Glomerular visceral epithelial cell (primary cell): Measurements from ENCODE around the gene ONECUT1.
A peak's percentile ranks its signal among the peaks of the same experiment; 100 is the strongest.

Experiments
- DNase-seq: peaks from one replicate; pipeline ENCODE4 v3.0.0-alpha.2; 2016; ENCODE audit errors: extremely low spot score

Gene ONECUT1

DNA sequence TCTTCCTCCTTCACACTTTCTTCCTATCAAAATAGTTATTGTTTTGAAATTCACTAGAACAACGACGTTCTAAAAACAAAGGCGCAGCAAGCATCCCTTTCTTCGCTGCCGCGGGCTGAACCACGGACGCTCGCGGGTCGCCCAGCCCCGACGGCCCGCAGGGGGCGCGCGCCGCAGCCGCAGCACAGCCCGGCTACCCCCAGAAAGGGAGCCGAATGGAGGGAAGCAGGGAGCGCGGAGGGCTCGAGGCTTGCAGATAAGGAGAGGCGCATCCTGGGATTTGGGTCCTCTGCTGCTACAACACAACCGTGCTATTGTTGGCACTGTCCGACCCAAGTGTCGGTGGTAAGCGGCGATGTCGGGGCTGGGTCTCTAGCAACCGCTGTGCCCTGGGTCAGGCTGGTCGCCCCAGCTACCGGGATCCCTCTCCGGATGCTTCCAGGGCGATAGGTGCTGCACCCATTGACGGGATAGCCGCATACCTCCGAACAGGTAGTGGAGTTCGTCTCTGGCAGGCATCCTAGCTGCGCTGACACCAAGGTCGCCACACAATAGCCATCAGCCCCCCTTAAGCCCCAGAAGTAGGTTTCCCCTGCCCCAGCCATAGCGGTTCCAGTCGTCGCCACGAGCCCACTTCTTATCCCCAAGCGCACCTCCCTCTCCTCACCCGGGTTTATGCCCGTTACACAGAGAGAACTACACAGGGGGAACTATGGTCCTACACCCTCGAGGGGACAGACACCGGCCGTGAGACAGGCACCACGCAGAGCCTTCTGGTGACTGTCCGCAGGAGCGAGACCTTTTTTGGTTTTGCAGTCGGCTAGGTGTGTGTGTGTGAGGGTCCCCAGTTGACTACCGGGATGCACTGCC, 6.0 kb downstream of the ONECUT1 start:
- DNase-seq = no peak

DNA sequence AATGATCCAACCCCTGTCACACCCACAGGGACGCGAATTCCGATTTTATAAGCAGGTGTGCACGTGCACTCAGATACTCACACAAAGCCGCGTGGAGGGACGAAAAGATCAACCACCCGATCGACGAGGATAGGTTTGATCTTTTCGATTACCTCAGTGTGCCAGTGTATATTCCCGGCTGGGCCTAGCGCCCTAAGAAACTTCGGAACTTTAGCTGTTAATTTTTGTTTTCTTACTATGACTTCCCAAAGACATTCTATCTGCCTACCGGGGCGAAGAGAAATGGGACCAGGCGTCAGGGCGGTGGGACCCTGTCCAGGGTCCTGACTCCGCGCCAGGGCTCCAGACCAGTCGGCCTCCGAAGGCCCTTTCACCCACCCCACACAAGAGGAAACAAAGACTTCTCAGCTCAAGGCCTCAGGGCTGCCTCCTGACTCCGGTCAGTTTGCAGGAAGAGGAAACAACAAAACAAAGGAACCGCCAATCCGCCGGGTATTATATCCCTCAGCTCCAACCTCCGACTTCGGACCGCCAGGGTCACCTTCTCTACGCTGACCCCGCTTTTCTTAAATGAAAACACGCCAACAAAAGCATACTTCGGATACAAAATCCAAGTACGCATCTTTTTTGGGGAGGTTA, 6.8 kb downstream of the ONECUT1 start:
- DNase-seq = no peak

DNA sequence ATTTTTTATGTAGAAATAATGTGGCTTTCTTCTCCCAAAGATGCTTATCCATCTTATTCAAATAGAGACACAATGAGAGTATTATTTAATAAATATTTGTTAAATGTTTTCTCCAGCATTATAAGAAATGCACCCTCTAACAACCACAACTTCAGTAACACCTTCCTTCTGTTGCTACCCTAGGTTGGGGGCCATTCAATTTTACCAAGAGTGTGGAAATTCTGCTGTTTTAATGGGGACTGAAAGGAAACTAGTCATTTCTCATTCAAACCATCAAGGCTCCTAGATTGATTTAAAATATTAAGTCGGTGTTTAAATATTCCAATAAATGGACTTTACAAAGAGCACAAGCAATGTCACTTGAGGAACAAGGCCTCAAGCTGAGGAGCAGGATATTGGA, 7.6 kb downstream of the ONECUT1 start:
- no peak for DNase-seq

DNA sequence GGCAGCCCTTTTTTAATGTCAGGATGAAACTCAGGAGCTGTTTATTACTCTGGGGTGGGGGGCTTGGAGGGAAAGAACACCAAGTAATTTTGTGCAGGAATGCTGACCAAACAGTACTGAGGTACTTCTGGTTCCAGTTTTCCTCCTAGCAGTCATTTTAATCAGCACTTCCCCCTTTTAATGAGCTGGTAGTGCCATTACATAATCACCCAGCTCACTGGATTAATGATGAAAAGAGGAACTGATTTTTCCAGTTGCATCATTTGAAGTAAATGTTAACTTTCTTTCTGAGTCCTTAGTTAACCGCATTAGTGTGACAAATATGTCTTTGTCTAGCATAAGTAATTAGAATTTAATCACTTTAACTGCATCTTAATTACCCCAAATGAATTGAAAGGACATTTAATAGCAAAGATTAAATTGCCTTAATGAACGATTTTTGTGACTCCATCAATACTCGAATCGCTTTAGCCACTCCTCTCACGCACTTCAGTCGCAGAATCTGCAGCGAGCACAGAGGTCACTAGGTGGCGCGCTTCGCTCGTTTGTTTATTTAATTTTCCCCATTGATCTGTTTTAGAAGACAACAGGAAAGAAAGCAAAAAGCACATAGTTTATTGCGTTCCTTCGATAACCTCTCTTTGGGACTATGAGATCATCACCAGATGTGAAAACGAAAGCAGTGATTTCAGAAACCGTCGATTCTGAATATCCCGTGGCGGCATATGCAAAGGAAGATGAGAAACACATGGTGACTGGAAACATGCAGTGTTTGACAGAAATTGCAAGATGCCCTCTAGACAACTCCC, 9.8 kb downstream of the ONECUT1 start:
- peak; percentile 40 for DNase-seq

DNA sequence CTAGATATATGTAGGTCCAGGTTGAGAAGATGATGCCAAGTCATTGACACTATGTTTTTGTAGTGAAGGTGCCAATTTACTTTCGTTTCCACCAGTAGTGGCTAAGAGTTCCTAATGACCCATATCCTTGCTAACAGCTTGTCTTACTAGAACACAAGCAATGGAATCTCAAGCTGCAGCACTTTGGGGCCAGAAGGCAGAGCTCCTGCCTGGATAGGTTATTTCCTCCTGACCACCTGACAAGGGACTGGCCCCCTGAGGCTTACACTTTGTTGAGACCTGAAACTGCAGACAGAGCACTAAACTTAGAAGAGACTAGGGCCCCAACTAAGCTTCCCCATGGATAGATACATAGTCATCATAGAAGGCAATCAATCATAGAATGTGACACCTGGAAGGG, 11.7 kb downstream of the ONECUT1 start:
- no peak for DNase-seq

DNA sequence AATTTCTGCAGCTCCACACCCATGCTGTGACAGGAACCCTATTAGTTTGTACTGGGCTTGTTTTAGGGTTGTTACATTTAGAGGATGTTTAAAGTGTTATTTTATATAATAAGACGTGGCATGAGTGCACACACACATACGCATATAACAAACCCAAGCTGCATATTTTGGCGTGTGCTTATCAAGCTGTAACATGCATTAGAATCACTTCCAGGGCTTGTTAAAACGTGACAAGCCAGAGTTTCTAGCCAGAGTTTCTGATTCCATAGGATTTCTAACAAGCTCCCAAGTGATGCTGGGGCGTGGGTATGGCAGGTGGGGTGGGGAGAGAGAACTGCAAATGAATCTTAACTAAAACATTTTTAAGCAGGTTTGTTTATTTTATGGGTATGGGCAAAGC, 17.4 kb downstream of the ONECUT1 start:
- DNase-seq = no peak

DNA sequence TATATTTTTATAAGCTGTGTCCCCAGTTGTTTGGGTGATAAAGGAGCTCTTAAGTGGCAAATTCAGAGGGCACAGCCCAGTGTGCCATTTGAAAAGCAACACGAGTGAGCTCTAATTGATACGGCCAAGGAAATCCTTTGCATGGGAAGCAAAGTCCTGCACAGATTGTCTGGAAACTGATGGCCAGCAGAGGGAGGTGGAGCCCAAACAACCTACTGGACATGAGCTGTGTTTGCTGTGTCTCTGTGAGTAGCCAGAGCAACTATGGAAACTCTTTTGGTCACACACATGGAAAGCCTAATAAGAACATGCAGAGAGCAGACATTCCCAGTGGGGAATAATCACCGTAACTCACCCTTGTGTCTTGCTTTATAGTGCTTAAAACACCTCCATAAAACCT, 24.4 kb downstream of the ONECUT1 start:
- no peak for DNase-seq

DNA sequence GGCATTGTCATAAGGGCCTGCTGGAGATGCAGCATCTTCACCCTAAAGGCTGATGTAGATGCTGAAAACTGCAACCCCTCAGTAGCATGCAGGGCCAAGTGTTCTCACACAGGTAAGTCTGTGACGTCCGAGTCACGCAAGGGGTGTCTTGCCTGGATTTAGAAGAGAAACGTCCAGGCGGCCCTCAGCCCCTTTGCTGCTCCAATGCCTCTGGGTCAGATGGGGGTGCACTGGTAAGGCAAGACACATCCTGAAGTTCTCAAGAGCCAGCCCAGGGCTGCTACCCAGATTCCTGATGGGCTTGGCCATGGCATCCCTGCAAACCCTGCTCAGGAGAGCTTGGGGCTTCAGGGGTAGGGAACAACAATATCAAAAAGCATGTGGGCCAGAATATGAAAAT, 25.4 kb downstream of the ONECUT1 start:
- no peak for DNase-seq

DNA sequence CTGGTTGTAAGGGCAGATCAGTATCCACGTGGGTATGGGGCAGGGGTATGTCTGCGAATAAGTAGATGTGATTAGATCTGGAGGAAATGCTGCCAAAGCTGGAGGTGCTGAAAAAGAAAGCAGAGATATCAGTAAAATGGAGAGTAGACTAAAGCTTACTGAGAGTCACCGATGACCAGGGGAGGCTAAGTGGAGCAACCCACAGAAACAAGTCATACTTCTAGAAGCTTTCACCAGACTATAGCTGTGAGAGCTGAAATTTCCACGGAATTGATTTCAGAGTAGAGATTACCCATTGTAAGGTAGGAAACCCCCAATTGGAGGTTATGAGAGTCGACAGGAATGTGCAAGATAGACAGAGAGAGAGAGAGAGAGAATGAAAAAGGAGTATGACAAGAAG, 27.5 kb downstream of the ONECUT1 start:
- no peak for DNase-seq

DNA sequence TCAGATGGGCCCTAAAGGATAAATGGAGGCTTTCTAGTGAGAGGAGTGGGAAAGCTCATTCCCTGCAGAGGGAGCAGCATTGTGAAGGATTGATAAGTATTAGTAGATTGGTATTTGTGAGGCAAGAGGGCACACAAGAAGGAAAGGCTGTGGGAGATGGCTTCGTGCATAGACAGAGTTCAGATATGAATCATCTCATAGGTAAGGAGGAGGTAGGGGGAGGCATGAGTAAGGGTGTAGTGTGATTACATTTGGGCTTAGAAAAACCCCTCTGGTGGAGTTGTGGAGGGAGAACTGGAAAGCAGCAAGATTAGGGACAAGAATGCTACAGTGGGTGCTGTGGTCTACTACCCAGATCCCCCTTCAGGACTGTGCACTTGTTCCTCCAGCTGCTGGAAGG, 29.6 kb downstream of the ONECUT1 start:
- no peak for DNase-seq

DNA sequence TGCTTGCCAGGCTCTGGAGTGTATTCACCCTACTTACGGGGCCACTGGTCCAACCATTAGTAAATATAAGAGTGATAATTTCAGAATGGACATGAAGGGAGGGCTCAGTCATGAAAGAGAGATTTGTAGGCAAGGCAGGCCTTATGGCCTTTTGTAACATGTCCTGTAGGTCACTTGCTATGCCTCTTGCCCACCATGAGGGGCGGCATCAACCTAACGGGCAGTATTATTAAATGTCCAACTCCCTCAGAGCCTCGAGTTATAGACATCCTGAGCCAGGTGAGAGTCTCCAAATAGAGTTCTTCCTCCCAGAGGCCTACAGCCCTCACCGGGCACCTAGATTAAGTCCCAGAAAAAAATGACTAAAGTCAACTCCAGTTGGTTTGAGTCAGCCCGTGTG, 30.2 kb downstream of the ONECUT1 start:
- DNase-seq = no peak

DNA sequence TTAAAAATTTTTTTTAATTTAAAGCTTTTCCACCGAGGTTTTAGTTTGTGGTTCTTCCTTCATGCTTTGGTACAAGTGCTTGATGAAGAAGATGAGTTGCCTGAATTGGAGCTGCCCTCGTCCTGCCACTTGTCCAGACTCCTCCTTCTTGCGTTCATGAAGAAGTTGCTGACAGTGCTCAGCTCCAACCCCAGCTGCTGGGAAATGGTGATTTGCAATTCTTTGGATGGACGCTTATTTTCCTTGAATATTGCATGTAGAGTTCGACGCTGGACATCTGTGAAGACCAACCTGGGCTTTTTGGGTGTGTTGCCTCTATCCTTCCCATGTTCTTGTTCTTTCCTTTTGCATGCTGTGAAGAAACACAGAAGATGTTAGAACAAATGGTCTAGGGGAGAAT, 32.6 kb downstream of the ONECUT1 start:
- DNase-seq = no peak

DNA sequence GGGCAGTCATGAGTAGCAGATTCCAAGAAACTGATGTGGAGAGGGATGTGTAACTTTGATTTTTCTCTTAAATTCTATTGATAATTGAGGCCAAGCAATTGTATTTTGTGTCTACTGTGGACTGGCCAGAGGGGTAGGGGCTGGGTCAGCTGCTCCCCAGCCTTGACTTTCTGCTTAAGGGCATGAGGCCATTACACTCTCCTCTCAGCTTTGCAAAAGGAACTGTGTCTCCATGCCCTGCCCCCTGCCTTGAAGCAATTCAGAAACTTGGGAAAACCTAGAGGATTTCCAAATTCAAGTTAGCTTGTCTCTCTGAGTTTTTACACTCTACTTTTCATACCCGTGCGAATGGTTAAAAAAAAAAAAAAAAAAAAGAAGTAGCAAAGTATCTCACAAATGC, 38.6 kb downstream of the ONECUT1 start:
- DNase-seq = no peak

DNA sequence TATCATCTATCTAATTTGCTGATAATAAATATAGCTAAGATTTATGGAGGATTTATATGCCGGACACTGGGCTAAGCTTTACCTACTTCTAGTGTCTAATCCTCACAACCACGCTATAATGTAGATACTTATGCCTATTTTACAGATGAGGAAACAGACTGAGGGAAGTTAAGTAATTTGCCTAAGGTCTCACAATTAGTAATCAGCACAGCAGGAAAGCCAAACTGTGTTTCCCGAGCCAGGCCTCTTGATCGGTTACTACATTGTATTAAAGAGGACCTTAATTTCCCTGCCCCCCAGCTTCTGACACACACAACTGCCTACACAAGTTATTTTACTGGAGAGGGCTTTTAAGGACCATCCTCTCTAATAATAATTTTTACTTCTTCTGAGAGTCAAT, 40.9 kb downstream of the ONECUT1 start:
- DNase-seq = no peak

DNA sequence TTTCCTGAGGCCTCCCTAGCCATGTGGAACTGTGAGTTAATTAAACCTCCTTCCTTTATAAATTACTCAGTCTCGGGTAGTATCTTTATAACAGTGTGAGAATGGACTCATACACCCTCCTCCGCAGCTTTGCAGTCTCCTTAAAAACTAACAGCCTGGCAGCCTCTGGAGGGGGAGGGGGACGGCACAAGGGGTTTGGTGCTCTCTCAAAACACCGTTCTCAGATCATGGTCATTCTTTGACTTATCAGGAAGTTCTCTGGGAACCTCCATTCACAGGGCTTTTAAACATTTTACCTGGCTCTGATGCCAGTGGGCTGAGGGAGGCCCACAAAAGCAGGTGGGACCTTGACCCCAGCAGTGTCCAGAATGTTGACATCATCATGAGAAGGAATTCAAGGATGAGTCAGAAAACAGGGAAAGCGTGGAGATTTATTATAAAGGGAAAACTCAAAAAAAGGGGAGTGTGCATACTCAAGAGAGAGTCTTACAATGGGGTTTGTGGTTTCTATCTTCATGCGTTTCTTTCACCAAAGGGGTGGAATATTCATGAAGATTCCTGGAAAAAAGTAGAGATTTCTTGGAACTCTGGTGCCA, 43.9 kb downstream of the ONECUT1 start:
- DNase-seq = peak; percentile 27

DNA sequence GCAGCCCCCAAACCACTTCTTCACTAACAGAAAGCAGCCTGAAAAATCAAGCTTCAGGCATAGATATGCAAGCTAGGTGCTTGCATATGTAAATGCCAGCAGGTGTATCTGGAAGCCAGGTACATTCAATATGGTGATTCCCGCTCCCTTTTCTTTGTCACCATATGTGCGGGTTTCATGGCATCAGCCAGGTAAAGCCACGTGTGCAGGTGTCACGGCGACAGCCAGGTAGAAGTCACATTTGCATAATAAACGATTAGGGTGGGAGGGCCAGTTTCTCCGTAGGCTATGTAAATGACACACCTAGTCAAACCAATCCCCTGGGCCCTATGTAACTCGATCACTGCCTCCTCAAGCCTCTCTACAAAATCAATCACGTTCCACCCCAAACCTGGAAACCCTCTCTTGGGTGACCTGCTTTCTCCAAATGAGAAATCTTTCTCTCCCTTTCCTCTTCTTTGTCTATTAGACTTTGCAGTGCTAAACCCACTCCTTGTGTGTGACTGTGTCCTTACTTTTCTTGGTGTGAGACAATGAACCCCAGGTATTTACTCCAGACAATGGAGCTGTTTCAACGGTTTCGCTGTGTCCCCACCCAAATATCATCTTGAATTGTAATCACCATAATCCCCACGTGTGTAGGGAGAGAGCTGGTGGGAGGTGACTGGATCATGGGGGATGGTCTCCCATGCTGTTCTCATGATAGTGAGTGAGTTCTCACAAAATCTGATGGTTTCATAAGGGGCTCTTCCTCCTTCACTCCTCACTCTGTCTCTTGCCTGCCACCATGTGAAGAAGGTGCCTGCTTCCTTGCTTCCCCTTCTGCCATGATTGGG, 44.6 kb downstream of the ONECUT1 start:
- DNase-seq = no peak

DNA sequence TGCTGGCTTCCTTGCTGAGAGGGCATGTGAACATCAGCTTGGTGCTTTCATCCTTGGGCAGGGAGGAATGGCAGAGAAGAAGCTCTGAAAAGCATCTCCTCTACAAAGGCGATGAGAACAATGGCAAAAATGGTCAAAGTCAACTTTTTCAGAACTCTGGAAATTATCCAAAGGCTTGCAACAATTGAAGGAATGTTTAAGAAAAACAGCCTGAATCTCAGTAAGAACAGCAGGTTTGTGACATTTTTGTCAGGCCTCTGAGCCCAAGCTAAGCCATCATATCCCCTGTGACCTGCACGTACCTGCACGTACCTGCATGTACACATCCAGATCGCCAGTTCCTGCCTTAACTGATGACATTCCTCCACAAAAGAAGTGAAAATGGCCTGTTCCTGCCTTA, 51.8 kb downstream of the ONECUT1 start:
- DNase-seq = no peak

DNA sequence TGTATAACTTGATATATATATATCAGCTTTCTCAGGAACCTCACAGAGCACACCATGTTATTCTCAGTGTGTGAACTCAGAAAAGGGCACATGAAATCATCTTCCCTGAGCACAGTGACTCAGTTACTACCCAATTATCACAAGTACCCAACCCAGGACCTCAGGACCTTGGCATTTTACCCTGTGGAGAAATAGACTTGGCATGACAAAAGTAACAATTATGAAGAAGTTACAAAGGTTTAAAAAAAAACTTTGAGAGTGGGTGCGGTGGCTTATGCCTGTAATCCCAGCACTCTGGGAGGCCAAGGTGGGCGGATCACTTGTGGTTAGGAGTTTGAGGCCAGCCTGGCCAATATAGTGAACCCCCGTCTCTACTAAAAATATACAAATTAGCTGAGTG, 52.4 kb downstream of the ONECUT1 start:
- no peak for DNase-seq

DNA sequence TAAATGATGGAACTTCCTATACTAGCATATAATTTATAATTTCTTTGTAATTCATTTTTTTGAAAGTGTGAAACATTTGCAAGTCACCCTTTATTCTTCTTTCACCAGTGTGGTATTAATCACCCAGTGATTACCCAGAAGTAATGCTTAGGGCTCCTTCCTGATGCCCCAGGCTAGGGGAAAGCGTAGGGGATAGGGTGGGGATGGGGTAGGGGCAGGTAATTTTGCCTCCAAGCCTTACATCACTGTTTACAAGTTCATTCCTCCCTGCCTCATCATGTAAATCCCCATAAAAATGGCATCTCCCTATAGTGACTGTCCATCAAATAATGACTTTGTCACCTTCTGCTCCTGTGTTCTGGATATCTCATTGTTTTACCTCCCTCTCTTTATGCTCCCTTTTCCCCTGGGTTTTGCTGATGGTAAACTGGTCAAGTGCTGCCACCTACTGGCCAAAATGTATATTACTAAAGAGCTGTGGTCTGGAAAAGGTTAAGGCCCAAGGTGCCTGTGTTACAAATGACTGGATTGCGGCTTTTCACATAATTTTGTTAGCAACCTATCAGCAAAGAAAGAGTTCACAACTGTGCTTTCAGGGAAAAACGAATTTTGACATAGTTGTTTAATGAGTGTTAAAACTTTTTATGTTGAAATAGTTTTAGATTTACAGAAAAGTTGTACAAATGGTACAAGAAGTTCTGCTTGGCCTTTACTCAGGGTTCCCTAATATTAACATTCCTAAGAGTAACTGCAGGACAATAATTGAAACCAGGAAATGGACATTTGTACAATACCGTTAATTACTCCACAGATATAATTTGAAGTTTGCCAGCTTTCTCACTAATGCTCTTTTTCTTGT, 54.7 kb downstream of the ONECUT1 start:
- DNase-seq = peak; percentile 82

DNA sequence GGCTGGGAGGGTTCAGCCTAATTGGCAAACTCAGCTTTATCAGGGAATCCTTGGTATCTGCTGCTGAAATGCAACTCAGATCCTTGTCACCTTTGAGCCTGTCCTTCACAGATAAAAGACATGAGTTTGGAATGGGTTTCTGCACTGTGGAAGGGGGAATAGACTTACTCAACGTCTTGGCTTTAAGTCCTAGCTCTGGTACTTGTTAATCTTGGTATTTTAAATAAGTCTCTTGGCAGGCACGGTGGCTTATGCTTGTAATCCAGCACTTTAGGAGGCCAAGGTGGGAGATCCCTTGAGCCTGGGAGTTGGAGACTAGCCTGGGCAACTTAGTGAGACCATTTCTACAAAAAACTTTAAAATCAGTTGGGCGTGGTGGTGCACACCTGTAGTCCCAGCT, 55.8 kb downstream of the ONECUT1 start:
- DNase-seq = no peak
